Activated naive CD4-positive, alpha-beta T cell treated with anti-CD3 and anti-CD28 coated beads, Interleukin-2, amount 50 U/mL, for 24 hours (primary cell): ENCODE results near the gene ATG12.
"Not testable (repeated sequence)": the region's sequence is repeated elsewhere in the genome, so short reads cannot be mapped to it uniquely, and the experiment has no call there.

Experiments used
- H3K27ac Mint-ChIP-seq: one replicate; pipeline ENCODE4 v1.8.0; 2021; ENCODE audit warnings: mild to moderate bottlenecking, mixed read lengths
- H3K27me3 Mint-ChIP-seq: one replicate; pipeline ENCODE4 v1.8.0; 2021; ENCODE audit warnings: mixed read lengths
- H3K36me3 Mint-ChIP-seq: one replicate; pipeline ENCODE4 v1.8.0; 2021; ENCODE audit warnings: mixed read lengths
- H3K4me1 Mint-ChIP-seq: one replicate; pipeline ENCODE4 v1.8.0; 2021; ENCODE audit warnings: mixed read lengths
- H3K4me3 Mint-ChIP-seq: one replicate; pipeline ENCODE4 v1.8.0; 2021; ENCODE audit warnings: mild to moderate bottlenecking, mixed read lengths
- H3K9me3 Mint-ChIP-seq: one replicate; pipeline ENCODE4 v1.8.0; 2021; ENCODE audit warnings: mixed read lengths

The ATG12 gene

DNA sequence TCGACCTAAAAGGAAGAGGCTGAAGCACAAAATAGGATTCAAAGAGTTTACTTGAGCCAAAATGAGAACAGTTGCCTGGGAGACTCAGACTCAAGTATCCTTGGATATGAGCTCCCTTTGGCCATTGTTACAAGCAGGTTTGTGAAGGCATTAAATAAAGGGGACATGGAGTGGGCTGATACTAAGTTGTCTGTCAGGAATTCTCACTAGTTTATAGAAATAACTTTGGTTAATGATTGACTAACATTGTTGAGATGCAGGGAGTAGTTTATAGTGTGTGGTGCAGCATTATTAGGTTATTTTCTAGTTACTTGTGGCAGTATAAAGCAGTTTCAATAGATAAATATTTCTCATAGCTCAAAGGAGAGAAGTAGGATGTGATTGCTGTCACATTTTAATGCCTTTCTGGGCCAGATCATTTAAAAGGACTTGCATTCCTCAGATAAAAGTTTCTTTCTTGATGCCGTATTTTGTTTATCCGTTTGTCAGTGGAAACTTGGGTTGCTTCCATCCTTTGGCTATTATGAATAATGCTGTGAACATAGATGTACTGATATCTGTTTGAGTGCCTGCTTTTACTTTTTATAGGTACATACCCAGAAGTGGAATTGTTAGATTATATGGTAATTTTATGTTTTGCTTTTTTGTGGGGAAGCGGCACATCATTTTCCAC is 9.5 kb upstream of the ATG12 start:
- no peak overlapping the region for H3K4me3 Mint-ChIP-seq
- peaks cover 15% of the 10 kb centered on the region for H3K36me3 Mint-ChIP-seq
- no peak overlapping the region for H3K27ac Mint-ChIP-seq
- peaks cover 43% of the 10 kb centered on the region for H3K4me1 Mint-ChIP-seq
- peaks cover 5% of the 10 kb centered on the region for H3K9me3 Mint-ChIP-seq
- H3K27me3 Mint-ChIP-seq: no peaks in the 10 kb centered on the region

DNA sequence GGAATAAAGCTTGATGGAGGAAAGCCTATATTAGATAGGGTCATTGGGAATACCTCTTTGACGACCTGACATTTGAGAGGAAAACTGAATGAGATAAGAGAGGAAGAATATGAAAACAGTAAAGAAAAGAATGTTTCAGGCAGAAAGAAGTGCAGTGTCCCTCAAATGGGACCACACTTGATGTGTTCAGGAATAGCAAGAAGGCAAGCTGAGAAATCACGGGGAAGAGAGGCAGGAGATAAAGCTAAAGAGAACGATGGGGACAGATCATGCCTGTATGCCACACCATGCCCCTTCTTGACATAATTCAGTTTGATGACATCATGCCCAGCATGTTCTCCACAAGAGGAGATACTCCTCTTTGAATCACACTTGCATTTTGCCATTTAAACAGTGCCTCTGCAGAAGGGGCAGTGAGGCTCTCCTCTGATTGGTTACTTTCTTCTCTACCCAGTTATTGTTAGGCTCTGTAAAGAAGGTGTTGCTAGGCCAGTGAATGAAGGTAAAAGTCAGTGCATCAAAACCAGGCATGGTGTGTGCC is 8.0 kb upstream of the ATG12 start:
- peaks cover 11% of the 10 kb centered on the region for H3K36me3 Mint-ChIP-seq
- no peak overlapping the region for H3K4me3 Mint-ChIP-seq
- H3K4me1 Mint-ChIP-seq: peaks cover 45% of the 10 kb centered on the region
- H3K27ac Mint-ChIP-seq: no peak overlapping the region
- H3K9me3 Mint-ChIP-seq: peaks cover 5% of the 10 kb centered on the region
- no peaks in the 10 kb centered on the region for H3K27me3 Mint-ChIP-seq

DNA sequence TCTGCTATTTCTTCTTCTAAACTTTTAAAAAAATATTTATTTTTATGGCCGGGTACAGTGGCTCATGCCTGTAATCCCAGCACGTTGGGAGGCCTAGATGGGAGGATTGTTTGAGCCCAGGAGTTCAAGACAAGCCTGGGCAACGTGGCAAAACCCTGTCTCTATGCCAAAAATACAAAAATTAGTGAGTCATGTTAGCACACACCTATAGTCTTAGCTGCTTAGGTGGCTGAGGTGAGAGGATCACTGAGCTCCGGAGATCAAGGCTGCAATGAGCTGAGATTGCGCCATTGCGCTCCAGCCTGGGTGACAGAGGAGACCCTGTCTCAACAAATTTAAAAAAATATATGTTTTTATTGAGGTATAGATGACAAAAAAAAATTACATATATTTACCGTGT is 5.9 kb upstream of the ATG12 start:
- Mint-ChIP-seq H3K27ac (no peak overlapping the region), H3K27me3 (no peaks in the 10 kb centered on the region), H3K36me3 (no peaks in the 10 kb centered on the region), H3K4me3 (no peak overlapping the region), H3K4me1 (peaks cover 60% of the 10 kb centered on the region), H3K9me3 (no peaks in the 10 kb centered on the region)

DNA sequence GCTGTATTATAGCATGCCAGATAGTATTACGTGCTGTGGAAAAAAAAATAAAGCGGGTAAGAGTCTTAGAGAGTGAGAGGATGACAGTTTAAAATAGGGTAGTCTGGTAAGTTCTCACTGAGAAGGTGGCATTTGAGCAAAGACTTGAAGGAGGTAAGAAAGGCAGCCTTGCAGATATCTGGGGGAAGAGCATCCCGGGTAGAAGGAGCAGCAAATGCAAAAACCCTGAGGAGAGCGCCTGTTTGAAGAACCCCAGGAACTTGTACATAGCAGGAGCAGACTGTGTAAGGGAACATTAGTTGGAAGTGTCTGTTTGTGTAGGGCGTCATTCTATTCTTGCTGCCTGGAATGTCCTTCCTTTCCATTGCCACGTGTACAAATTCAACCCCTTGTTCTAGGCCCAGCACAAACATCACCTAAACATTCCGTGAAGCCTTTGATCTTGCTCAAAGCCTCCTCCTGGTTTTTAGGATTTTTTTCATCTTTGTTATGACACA is 3.0 kb upstream of the ATG12 start:
- Mint-ChIP-seq H3K4me3 (peak overlapping the region; percentile 31), H3K27ac (no peak overlapping the region), H3K4me1 (peaks cover 51% of the 10 kb centered on the region), H3K9me3 (no peaks in the 10 kb centered on the region), H3K36me3 (no peaks in the 10 kb centered on the region), H3K27me3 (no peaks in the 10 kb centered on the region)

DNA sequence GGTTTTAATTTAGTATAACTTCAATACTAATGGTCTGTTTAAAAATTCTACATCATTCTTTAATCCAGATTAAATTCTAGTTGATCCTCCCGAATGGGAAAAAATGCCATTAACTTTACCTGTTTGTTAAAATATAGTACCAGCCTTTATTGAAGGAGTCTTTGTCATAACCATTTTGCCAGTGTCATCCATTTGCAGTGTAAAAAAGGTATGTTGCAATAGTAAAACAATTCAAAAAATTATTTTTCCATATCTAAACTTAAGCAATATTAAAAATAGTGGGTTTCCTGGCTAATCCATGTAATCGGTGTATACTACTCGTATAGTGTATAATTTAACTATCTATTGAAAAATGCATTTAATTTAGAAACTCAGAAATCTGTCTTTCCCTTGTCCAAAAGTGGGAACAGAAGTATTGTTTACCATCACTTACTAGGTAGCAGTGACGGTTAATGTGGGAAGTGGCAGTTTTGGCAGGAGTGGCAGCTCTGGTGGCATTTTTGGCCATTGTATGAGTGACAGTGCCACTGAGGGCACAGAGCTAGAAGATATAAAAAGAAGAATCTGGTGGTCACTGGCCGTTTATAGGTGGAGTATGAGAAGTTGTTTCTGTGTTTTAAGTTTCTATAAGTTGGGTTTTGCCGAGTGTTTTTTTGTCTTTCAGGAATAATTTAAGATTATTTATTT is 2.2 kb upstream of the ATG12 start:
- Mint-ChIP-seq H3K27me3 (no peaks in the 10 kb centered on the region), H3K4me3 (peak overlapping the region; percentile 98), H3K4me1 (peaks cover 53% of the 10 kb centered on the region)

DNA sequence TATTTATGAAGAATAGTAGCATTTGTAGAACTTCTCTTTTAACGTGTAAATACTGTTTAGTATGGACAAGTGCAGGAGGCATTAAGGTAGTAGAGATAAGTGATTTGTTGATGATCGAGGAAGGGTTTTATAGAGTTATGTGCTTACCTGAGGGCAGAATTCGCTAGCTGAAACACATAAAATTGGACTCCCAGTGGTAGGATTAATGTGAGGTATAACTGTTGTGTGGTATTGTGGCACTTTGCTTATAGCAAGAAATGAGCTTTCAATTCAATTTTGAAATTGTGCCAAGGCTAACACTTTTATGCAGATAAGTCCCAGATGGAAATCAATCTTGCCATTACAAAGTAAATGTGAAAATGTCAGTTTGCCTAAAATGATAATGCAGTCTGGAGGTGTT is 1.6 kb upstream of the ATG12 start:
- H3K27ac Mint-ChIP-seq: peak overlapping the region; percentile 93
- H3K4me1 Mint-ChIP-seq: peaks cover 53% of the 10 kb centered on the region
- H3K36me3 Mint-ChIP-seq: no peaks in the 10 kb centered on the region
- no peaks in the 10 kb centered on the region for H3K9me3 Mint-ChIP-seq
- H3K27me3 Mint-ChIP-seq: no peaks in the 10 kb centered on the region
- H3K4me3 Mint-ChIP-seq: peak overlapping the region; percentile 98

More for the DNA sequence above, 2.2 kb upstream of the ATG12 start:
- no peak overlapping the region for H3K27ac Mint-ChIP-seq
- H3K9me3 Mint-ChIP-seq: no peaks in the 10 kb centered on the region
- H3K36me3 Mint-ChIP-seq: no peaks in the 10 kb centered on the region

DNA sequence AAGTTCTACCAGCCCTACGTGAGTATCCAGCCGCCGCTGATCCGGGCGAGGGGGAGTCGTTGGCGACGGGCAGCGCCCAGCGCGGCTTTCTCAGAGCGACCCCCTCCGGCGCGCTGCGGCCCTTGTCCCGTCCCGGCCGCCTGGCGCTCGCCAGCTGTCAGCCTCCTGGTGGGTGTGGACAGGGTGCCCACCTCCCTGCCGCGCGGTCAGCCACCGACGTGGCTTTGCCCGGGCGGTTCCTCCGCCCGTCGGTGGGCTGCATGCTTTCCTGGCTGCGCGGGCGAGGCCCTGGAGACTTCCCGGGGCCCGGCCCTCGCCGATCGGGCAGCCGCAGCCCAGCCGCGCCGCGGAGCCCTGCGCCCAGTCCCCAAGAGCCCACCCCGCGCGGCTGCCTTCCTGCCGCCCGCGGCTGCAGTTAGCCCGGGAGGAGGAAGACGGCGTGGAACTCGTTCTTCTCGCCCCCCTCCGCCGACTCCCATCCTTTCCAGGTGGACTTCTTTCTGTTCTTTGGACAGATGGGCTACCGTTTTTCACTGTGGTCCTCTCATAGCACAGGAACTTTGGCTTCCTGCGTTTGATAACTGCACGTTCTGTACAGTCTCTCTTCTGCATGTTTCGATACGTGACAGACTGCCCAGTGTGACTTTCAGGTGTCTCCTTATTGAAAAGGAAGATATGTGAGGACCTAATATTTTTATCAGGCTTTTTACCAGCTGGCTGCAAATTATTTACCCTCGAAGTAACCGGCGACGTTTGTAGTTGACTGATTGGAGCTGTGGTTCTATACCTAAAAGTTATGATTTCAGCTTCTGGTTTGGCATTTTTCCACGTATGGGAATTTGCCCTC is 947 bp upstream of the ATG12 start:
- H3K4me3 Mint-ChIP-seq: peak overlapping the region; percentile 98
- peaks cover 58% of the 10 kb centered on the region for H3K4me1 Mint-ChIP-seq
- no peaks in the 10 kb centered on the region for H3K27me3 Mint-ChIP-seq
- peak overlapping the region; percentile 93 for H3K27ac Mint-ChIP-seq
- H3K36me3 Mint-ChIP-seq: peaks cover 4% of the 10 kb centered on the region
- no peaks in the 10 kb centered on the region for H3K9me3 Mint-ChIP-seq

DNA sequence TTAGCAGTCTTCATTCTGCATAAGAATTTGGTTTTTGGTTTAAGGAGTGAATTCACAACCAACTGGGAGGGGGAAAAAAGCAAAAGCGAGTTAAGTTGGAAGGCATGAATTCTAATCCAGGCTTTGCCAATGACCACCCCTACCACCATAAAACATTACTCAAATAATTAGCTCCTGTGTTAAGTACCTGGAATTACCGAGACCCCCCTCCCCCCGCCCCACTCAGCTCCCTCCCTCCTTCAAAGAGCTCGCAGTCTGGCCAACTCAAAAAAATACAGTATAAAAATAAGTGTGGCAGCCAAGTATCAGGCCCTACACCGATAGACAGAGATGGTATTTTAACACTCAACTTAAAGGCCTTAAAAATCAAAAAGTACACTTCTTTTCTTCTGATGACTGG is 492 bp downstream of the ATG12 start:
- peak overlapping the region; percentile 98 for H3K4me3 Mint-ChIP-seq
- H3K4me1 Mint-ChIP-seq: peaks cover 63% of the 10 kb centered on the region
- H3K27ac Mint-ChIP-seq: peak overlapping the region; percentile 100

DNA sequence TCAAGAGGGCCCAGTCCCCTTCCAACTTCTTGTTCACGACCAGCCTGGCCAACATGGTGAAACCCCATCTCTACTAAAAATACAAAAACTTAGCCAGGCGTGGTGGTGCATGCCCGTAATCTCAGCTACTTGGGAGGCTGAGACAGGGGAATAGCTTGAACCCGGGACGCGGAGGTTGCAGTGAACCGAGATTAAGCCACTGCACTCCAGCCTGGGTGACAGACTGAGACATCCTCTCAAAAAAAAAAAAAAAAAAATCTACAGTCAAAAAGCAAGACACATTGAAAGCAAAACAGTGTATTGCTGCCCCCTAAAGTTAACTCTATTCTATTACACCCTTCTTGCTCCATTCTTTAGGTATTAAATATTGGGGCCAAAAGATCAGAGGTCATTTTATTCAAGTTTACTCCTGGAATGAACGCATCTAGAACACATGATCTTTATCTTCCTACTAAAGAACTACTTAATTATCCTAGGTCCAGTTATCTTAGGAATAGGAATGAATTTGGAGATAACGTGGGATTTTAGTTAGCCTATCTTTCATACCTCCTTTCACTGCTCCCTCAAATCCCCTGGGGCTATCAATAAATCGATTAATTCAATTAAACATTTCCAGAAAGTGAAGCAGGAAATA is 2.4 kb downstream of the ATG12 start:
- H3K27me3 Mint-ChIP-seq: no peaks in the 10 kb centered on the region
- H3K27ac Mint-ChIP-seq: peak overlapping the region; percentile 46
- H3K4me1 Mint-ChIP-seq: peaks cover 55% of the 10 kb centered on the region
- peak overlapping the region; percentile 98 for H3K4me3 Mint-ChIP-seq
- H3K9me3 Mint-ChIP-seq: no peaks in the 10 kb centered on the region
- peaks cover 14% of the 10 kb centered on the region for H3K36me3 Mint-ChIP-seq

More for the DNA sequence above, 492 bp downstream of the ATG12 start:
- peaks cover 8% of the 10 kb centered on the region for H3K36me3 Mint-ChIP-seq
- no peaks in the 10 kb centered on the region for H3K27me3 Mint-ChIP-seq
- H3K9me3 Mint-ChIP-seq: no peaks in the 10 kb centered on the region

DNA sequence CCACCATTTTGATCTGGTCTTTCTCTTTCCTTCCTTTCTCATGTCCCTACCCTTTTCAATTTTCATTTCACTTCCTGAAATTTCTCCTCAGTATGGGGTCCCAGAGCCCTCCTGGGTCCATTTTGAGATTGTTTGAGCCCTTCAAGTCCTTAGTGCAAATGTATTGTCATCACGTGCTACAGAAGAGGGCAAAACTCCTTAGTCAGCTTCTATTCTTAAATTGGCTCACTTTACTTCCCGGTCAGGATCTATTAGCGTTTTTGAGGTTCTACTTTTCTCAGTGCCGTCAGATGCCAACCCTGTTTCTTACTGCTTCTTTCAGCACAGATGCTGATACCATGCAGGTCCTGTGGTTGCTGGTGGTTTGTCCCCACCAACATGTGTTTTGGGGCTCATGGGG is 5.9 kb downstream of the ATG12 start:
- H3K36me3 Mint-ChIP-seq: peaks cover 19% of the 10 kb centered on the region
- H3K9me3 Mint-ChIP-seq: no peaks in the 10 kb centered on the region
- H3K4me3 Mint-ChIP-seq: no peak overlapping the region
- peaks cover 60% of the 10 kb centered on the region for H3K4me1 Mint-ChIP-seq
- H3K27me3 Mint-ChIP-seq: no peaks in the 10 kb centered on the region
- H3K27ac Mint-ChIP-seq: peak overlapping the region; percentile 89

DNA sequence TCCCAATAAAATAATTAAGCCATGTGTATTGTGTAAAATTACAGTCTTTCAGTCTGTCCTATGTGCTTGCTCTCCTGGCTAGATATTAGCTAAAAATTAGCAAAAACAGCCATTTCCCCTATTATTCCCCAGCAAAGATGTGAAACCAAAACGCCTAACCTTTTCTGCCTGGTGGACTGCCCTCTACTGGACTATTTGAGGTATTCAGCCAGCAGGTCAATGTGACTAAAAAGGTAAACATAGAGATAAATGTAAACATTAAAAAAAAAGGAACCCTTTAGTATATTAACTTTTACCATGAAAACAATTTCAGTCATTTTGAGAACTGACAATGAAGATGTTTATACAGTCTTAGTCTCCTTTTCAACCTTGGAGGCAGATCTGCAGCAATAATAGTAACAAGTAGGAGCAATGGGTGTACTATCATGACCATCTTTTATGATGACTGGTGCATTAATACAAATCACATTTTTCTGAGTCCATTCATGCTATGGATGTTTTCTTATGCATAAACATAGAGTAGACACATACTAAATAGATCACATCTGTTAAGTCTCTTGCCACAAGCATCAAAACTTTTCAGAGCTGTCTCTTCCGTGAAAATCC is 10.1 kb downstream of the ATG12 start:
- Mint-ChIP-seq H3K36me3 (peaks cover 21% of the 10 kb centered on the region), H3K9me3 (no peaks in the 10 kb centered on the region), H3K27me3 (no peaks in the 10 kb centered on the region), H3K4me1 (peaks cover 25% of the 10 kb centered on the region), H3K27ac (peak overlapping the region; percentile 1), H3K4me3 (no peak overlapping the region)

DNA sequence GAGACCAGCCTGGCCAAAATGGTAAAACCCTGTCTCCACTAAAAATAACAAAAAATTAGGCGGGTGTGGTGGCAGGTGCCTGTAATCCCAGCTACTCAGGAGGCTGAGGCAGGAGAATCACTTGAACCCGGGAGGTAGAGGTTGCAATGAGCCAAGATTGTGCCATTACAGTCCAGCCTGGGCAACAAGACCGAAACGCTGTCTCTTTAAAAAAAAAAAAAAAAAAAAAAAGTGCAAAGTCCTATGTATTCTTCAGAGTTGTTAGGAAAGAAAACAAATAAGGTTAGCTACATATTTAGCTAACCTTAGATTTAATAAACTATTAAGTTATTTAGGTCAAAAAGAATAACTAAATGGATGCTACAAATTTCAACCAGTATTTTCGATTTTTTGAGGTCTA is 11.5 kb downstream of the ATG12 start:
- H3K4me3 Mint-ChIP-seq: no peak overlapping the region
- H3K36me3 Mint-ChIP-seq: peaks cover 17% of the 10 kb centered on the region
- no peaks in the 10 kb centered on the region for H3K27me3 Mint-ChIP-seq
- peaks cover 4% of the 10 kb centered on the region for H3K9me3 Mint-ChIP-seq
- H3K4me1 Mint-ChIP-seq: peaks cover 19% of the 10 kb centered on the region
- H3K27ac Mint-ChIP-seq: no peak overlapping the region

DNA sequence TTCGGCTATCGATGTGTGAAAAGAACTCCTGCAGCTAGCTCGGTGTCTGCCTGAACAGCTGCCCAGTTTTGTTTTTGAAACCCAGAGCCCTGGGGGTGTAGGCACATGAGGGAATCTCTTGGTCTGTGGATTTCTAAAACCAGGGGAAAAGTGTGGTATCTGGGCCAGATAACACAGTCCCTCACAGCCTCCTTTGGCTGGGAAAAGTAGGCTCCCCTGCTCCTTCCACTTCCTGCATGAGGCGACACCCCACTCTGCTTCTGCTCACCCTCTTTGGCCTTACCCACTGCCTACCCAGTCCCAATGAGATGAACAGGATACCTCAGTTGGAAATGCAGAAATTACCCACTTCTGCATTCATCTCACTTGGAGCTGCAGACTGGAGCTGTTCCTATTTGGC is 15.4 kb downstream of the ATG12 start:
- Mint-ChIP-seq H3K36me3 (peaks cover 11% of the 10 kb centered on the region), H3K4me3 (no peak overlapping the region), H3K4me1 (peaks cover under 1% of the 10 kb centered on the region), H3K9me3 (peaks cover 8% of the 10 kb centered on the region), H3K27me3 (peaks cover 4% of the 10 kb centered on the region), H3K27ac (no peak overlapping the region)

DNA sequence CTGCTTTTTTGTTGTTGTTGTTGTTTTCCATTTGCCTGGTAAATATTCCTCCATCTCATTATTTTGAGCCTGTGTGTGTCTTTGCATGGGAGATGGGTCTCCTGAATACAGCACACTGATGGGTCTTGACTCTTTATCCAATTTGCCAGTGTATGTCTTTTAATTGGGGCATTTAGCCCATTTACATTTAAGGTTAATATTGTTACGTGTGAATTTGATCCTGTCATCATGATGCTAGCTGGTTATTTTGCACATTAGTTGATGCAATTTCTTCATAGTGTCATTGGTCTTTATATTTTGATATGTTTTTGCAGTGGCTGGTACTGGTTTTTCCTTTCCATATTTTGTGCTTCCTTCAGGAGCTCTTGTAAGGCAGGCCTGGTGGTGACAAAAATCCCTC is 16.4 kb downstream of the ATG12 start:
- H3K36me3 Mint-ChIP-seq: peaks cover 11% of the 10 kb centered on the region
- H3K9me3 Mint-ChIP-seq, H3K4me1 Mint-ChIP-seq, H3K4me3 Mint-ChIP-seq, H3K27me3 Mint-ChIP-seq, H3K27ac Mint-ChIP-seq: not testable (repeated sequence)

DNA sequence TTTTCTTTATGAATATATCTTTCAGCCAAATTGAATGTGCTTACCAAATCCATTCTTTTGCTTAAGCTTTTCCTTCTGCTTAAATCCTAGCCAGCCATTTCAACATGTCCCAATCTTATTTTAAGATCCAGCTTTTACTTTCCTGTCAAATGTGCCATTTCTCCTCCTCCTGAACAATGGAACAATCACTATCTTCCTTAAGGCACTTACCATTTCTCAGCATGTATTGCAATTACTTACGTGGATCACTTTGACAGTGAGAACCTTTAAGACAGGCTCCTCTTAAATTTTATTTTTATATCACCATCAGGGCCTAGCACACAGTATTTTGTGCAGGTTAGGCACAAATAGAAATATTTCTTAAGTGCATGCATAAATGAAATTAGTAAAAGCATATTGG is 20.5 kb downstream of the ATG12 start:
- Mint-ChIP-seq H3K27ac (no peak overlapping the region), H3K4me3 (no peak overlapping the region), H3K9me3 (peaks cover 8% of the 10 kb centered on the region), H3K27me3 (peaks cover 34% of the 10 kb centered on the region), H3K4me1 (peaks cover 4% of the 10 kb centered on the region), H3K36me3 (peaks cover 1% of the 10 kb centered on the region)
